Umbilical cord (tissue), 2 donors: ENCODE results near the gene BEND6. TPM values are rescaled to one million over a fixed set of nuclear protein-coding genes. Genes with fewer than 3 reads are reported as not detected.

Source experiments
- DNase-seq: peaks from one replicate; pipeline ENCODE4 v3.0.0-alpha.2; 2015; ENCODE audit warnings: low spot score
- total RNA-seq: library from RNA; depleted of rRNA; stranded (reverse); fragments of >200 nt; gene quantifications from one replicate; pipeline ENCODE4 v1.2.3, GENCODE V29; 2014; ENCODE audit warnings: low replicate concordance; ENCODE audit not compliant: insufficient read depth

BEND6 gene
- total RNA-seq, 1 donor from 2014 or later, result 21.7 TPM

DNA sequence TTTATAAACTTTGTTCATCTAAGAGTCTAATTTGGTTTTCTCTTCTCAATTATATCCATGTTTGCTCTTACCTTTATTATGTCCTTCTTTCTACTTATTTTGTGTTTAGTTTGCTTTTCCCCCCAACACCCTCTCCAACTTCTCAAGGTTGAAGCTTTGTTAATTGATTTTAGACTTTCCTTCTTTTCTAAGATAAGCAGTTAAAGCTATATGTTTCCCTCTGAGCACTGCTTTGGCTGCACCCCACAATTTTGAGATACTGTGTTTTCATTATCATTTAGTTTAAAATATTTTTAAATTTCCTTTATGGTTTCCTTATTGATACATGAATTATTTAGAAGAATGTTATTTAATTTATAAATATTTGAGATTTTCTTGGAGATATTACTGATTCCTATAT lies 13.9 kb upstream of the BEND6 start:
- DNase-seq, result no peak

DNA sequence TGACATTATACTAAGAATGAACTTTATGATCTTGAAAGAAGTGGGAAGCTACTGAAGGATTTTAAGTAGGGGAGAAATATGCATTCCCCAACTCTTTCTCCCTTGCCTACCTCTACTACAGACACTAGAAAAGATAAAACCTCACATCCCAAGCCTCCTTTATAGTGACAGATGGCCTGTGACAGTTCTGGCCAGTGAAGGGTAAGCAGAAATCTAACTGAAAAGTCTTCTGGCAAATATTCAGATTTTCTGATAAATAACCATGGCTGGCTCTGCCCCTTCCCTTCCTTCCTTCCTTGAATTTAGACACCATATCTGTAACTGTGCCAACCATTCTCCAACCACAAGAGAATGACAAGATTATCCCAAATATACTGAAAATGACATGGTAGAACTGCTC lies 10.2 kb upstream of the BEND6 start:
- DNase-seq, result no peak

DNA sequence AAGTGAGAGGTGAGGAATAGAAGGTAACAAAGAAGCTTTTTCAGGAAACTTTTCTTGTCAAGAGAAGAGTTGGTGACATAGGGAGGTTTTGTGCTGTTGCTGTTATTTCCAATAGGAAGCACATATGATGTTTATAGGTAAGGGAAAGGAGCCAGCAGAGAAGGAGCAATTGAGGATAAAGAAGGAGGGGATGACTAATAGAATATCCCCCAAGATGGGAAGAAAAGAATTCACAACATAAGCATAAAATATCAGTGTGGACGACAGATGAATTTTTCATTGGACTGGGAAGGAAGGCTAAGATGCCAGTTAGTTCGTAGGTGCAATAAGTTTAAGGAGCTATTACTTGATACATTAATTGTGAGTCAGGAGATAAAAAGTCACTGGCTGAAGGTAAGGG lies 8.5 kb upstream of the BEND6 start:
- no peak for DNase-seq

DNA sequence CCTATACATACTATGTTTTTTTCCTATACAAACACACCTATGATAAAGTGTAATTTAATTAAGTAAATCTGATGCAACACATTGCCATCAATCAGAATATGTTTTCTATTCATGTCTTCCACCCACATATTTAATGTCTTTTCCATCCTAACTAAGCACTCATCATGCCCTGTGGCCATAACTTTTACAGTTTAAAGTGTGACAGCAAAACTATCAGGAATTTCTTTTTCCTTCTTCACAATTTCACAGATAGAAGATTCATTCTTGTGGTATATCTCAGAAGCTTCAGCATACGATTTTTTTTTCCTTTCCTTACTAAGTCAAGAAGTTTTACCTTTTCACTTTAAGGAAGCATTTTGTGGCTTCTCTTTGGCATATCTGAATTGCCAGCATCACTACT lies 7.0 kb upstream of the BEND6 start:
- no peak for DNase-seq

DNA sequence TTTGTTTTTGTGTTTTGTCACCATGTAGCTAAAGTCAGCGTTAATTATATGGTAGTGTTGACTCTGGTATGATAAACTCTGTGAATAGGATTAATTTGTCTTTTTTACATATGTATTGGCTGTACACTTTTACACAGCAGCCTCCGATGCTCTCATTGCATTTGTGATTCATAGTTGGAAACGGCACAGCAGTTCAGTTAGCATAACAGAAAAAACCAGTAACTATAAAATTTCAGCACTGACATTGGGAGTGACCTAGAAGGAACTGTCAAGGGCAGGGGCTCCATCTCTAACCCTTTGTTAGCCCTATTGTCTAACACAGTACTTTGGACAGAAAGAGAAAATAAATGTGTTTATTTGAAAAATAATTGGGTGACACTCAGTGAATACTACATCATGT lies 5.6 kb upstream of the BEND6 start:
- DNase-seq, result no peak

DNA sequence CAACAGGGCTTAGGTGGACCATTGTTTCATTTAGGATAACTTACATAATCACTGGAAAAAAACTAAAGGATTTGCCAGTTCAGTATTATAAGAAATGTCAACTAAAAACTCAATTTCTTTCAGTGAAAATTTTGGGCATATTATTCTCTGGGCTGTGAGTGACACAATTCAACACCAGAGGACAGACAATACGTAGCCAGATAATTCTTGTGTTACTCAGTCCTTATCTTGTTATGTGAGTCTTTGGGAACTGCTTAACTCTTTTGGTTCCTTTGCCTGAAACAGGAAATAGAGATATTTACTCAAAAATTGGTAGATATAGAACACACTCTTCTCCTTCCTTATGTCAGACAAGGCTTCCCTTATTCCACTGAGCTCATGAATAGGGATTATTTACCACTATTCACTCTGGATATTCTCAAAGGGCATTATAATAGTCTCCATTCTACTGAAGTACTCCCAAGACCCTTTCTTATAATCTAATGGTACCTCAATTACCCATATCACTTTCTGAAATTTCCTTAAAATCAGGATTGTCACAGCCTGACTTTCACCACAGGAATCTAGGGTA lies 4.9 kb upstream of the BEND6 start:
- no peak for DNase-seq

DNA sequence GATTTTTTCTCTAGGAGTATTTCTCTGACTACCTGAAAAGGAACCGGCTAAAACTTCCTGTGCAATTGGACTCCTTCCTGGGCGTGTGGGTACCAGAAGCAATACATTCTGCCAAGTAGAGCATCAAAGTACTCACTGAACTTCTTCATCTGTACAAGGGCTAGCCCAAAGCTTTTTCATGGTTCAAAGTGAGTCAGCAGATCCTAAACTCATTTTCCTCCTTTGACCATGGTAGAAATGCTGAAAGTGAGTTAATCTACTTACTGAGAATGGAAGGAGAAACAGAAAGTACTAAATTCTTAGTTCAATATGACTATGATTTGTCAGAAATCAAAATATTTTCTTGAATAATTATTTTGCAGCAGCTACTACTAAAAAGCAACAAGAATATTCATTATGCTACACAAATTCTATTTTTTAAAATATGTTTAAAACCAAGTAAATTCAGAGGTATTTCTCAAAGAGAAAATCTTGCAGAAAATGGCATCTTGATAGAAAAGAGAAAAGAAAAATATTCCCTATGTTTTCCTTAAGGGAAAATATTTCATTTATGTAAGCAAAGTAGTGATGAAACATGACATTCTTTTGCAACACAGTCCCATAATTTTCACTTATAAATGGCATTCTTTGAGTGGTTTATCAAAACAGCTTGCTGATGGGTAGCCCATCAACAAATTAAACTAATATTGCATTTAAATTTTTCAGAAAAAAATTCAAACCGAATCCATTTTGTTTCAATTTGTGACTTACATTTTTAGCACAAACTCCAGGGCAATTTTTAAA lies 3.7 kb upstream of the BEND6 start:
- no peak for DNase-seq

DNA sequence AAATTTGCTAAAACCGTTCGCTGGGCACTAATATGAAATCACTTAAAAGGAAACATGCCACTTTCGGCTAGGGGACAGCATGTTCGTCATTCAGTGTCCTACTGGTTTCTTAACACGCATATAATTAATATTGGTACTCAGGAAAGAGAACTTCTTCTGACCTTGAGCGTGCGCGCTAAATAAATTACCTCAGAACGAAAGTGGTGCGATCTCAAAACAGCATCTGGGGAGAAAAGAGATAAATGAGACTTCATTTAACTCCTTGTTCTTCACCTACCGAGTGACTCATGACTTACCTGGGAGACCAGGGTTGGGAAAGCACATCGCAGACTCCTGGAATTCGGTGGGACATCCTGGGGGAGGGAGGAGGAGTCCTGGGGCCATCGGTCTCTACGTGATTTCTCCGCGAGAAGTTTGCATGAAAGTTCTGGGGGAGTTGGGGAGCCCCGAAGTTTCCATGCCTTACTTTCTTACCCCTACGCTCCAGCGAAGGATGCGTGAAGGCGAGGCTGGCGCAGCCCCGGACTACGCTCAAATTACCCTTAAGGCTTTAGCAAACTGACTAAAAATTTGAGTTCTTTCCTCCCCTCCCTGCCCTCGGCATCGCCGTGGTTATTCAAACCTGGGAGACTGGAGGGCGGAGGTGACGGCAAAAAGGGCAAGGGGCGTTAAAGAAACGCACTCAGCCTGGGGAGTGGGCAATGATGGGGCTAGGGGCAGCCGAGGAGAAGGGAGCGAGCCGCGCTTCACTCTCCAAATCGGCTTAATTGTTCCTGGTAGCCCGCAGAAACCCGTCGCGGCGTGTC lies 1.1 kb upstream of the BEND6 start:
- peak; percentile 37 for DNase-seq

DNA sequence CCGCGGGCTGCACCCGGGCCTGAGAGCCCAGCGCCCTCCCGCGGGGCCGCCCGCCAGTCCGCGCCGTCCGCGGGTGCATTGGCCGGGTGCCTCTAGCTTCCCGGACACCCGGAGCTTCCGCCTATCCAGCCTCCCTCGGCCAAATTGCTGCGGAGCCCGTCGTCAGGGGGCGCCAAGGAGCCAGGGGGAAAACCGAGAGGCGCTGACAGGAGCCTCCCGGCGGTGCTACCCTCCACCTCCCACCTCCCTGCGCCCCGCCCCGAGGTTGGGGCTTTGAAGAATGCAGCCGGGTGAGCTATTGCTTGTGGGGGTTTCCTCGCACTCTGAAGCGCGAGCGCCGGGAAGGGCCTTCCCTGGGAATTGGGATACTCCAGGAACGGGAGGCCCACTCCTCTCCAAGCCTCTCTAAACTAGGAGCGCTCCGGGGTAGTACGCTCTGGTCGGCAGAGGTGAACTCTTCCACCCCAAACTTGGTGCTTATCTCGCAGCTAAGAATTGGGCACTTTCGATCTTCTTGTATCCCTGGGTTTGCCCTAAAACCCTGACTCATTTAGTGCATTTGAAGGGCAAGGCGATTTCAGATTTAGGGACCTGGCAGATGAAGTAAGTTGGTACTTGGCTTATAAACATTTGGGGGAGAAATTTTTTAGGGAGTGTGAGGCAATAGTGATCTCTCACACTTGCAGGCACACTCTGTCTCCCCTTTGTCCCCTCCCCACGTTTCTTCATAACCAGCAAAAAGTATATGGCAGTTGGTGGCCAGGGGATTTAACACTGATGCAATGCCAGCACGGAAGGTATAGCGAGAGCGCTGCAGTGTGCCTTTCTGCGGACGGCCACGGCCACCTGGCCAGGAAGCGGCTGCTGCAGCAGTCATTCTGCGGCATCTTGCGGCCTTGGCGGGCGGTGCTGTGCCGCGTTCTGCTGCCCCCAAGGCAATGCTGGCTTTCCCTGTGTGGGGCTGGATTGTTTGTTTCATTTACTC lies 556 bp downstream of the BEND6 start:
- peak; percentile 93 for DNase-seq

DNA sequence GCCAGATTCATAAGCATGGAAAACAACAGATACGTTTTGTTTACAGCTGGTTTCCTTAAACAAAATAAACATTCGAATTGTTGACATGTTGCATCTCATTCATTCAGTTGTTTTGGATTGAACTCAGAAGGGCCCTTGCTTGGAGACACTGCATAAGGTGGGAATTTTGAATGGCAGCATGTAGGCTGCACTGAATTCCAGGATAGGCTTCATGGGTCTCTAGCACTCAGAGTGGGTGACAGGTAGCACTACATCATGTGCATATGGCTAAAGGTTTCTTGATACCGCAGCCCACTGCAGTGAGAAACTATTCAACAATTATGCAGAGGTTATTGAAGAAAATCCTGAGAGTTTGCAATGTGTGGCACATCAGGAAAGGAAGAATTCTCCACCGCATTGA lies 1.6 kb downstream of the BEND6 start:
- no peak for DNase-seq

DNA sequence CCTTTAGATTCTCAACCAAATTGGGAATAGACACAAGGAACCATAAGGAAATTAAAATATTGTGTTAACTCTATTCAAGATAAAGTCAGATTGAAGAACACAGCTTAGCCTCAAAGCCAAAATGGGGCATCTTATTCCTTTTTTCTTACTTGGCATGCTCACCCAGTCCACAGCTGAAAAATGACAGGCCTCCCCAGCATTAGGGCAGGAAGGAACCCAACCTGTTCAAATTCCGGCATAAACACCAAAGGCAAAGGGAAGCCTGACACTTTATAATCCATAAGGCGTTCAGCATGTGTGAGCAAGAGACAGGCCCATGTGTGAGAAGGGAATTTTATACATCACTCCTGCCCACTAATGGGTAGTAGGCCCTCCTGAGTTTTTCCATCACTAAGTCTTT lies 2.9 kb downstream of the BEND6 start:
- DNase-seq, result no peak

DNA sequence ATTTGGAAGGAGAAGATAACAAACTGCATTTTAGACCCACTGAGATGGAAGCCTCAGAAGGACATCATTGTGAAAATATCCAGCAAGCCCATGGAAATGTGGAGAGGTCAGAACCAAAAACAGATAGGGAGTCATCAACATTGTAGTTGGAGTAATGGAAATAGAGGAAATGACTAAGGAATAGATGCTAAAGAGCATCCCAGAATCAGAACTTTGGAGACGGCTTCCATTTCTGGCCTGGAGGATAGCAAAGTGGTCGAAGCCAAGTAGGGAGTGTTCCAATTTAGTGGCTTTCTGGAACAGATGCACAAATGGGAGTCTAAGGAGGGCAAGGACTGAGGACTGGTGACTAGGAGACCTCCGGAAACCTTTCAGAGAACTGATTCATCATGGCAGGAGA lies 3.6 kb downstream of the BEND6 start:
- DNase-seq, result no peak

DNA sequence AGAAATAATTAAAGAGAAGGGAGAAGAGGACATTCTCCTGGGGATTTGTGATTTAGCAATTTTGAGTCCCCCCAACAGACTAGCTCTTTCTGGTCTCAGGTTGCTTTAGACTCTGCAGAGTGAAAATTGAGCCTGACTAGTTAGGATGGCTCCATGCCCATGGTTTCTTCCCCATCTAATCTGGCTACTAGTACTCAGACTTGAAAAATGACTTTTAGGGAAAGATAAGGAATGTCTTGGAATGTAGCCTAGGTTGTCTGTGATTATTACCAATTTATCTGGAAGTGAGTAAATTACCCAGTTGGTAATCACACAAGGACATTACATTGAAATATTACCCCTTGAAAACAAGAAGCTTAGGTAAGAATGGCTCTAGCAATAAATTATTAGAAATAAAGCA lies 4.2 kb downstream of the BEND6 start:
- no peak for DNase-seq

DNA sequence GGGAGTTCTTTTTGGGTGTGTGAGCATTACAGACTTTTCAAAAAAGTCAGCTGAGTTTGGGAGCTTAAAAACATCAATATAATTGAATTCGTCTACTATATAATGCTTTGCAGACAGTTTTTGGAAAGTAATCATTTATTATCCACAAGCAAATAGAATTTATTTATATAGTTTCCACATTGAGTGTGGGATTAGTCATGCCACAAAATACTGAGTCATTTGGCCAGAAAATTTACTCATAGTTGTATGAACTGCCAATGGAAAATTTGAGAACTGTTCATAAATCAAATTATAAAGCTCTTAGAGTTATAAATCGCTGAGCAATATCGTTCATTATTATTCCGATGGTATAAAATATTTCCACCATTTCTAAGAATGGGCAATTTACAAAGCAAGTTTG lies 5.0 kb downstream of the BEND6 start:
- no peak for DNase-seq

DNA sequence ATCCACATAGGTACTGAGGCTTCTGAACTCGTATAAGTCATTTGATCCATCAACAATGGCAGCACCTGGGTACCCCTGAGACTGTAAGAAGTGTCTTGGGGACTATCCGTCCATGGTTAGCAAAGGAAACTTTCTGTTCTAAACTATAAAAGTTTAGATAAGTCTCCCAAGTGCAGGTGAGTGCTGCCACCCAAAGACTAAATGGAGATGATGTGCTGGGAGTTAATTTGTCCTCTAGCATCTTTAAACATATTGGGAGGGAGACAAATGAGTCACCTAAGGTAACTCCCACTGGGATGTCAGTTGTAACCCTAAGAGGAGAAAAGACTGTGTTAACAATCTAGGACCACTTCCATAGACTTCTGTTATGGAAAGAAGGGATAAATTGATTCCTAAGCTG lies 6.2 kb downstream of the BEND6 start:
- no peak for DNase-seq

DNA sequence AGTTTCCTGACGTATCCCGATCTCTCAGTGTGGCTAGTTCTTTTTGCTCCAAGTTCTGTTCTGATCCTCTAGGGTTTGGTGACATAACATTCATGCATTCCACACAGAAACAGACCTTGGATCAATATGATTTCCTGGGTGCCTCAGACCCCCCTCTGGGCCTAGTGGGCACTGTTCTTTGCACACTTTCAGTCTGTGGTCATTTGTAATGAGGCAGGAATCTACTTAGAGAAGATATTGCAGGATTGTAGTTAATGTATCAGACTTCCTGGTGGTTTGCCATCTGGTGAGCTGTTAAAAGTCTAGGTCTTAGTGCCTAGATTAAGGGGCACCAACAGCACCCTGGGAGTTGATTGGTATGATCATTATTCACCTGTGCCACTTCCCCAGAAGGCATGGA lies 7.5 kb downstream of the BEND6 start:
- no peak for DNase-seq

DNA sequence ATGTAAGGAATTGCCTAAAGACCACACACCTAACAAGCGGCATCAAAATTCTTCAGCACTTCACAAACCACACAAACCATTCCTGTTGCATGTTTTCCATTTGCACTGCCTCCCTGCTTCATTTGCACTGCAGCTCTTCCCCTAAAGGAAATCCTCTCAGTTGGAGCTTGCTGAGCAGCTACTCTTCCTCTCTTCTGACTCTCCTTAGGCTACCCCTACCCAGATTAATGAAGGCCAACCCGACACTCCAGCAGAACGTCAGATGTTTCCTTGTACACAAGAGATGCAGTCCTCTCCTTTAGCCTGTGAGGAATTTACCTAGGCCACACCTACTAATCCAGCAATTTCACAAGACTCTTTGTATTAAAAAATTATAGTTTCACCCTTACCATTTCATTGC lies 8.1 kb downstream of the BEND6 start:
- DNase-seq, result no peak

DNA sequence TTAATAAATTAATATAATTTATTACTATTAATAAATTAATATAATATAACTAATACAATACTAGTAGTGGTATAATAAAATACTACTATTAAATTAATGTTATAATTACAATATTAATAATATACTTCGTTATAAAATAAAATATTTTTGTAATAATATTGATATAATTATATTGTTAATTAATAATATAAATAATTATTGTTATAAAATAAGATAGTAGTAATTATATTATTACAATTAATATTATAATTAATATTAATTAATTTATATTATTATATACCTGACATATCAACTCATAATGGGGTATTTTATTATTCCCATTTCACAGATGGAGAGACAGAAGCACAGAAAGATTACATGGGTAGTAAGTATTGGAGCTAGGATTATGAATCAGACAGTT lies 8.9 kb downstream of the BEND6 start:
- DNase-seq, result no peak

DNA sequence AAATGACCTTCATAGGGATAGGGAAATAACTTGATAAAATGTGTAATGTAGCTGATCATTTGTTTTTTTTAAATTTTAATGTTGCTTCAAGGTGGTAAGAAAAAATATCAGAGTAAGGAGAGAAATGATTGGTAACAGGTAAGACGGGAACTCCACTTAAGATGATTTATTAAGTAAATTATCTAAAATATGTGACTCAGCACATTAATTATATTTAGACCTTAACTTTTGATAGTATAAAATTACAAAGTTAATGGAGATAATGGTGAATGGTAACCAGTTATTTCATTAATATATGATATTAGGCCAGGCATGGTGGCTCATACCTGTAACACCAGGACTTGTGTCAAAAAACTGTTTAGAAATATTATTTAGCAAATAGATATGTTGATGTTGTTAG lies 10.2 kb downstream of the BEND6 start:
- DNase-seq, result no peak

DNA sequence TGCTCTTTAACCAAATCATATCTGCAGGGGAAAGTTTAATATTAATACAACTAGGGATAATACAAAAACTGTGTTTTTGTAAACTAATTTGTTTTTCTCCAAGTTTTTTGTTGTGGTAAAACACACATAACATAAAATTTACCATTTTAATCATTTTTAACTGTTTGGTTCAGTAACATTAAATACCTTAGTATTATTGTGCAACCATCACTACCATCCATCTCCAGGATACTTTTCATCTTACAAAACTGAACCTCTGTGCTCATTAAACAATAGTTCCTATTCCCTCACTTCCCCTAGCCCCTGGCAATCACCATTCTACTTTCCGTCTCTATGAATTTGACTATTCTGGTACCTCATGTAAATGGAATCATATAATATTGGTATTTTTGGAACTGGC lies 15.9 kb downstream of the BEND6 start:
- no peak for DNase-seq

DNA sequence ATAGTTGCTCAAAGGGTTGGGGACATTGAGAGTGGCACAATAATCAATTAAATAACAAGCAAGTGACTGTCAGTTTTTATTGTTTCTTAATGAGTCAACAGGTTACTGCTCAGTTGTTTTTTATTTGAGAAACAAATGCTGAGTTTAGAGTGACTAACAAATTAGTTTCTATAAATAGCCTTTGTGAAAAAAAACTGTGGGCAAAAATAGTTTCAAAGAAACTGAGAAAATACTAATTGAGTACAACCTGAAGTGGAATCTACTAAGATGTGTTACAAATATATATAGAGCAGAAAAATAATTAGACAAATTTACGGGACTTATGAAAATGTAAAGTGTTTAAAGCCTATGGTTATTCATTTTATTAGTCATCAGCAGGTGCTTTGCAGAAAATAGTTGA lies 22.3 kb downstream of the BEND6 start:
- no peak for DNase-seq

DNA sequence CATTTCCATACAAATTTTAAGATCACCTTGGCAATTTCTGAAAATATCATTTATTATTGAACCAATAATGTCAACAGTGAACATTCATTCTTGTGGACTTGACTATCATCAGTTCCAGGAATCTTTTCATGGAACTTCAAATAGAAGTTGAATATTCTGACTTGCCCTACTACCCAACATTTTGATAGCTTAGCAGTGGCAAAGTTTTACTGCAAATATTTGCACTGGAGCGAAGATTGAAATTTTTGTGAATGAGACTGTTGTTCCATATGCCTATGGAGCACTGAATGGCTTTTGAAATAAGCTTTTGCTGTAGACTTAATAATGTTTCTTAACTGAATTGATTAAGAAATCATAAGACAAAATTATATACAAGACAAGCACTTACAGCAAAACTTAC lies 23.6 kb downstream of the BEND6 start:
- no peak for DNase-seq
